ENCODE data around the gene DCAF17.
"Not testable (repeated sequence)": the region's sequence is repeated elsewhere in the genome, so short reads cannot be mapped to it uniquely, and the experiment has no call there.

The DCAF17 gene

GRCh38 chr2:171411791-171412483 lies 22.1 kb upstream of the DCAF17 start:
- no peak for DNase-seq

GRCh38 chr2:171412571-171413175 lies 21.4 kb upstream of the DCAF17 start:
- no peak for DNase-seq

GRCh38 chr2:171414645-171415044 lies 19.4 kb upstream of the DCAF17 start:
- not testable (repeated sequence) for DNase-seq

- DNase-seq: peak; percentile 61
These were observed 17.8 kb upstream of the DCAF17 start for GRCh38 chr2:171416009-171416926.

- no peak for DNase-seq
These were observed 14.7 kb upstream of the DCAF17 start for GRCh38 chr2:171419333-171419732.

GRCh38 chr2:171420728-171421563 lies 13.1 kb upstream of the DCAF17 start:
- DNase-seq: no peak

GRCh38 chr2:171422710-171423495 lies 11.1 kb upstream of the DCAF17 start:
- not testable (repeated sequence) for DNase-seq

- DNase-seq: no peak
These were observed 3.3 kb upstream of the DCAF17 start for GRCh38 chr2:171430516-171431410.

GRCh38 chr2:171431677-171432167 lies 2.3 kb upstream of the DCAF17 start:
- DNase-seq: no peak

GRCh38 chr2:171432206-171432968 lies 1.6 kb upstream of the DCAF17 start:
- peak; percentile 12 for DNase-seq

GRCh38 chr2:171432969-171433762 lies 860 bp upstream of the DCAF17 start:
- peak; percentile 86 for DNase-seq

GRCh38 chr2:171433763-171434012 lies 338 bp upstream of the DCAF17 start, which contains the start of gene METTL8:
Gene METTL8 (minus strand): TSS chr2:171433990. CDS start chr2:171392185, 41,805 bp downstream.
- no peak for DNase-seq

- no peak for DNase-seq
These were observed 2.3 kb downstream of the DCAF17 start for GRCh38 chr2:171436307-171436706.

- DNase-seq: no peak
These were observed 7.4 kb downstream of the DCAF17 start for GRCh38 chr2:171441470-171441869.

GRCh38 chr2:171447675-171448074 lies 13.6 kb downstream of the DCAF17 start:
- no peak for DNase-seq

- DNase-seq: no peak
These were observed 17.0 kb downstream of the DCAF17 start for GRCh38 chr2:171451074-171451473.

GRCh38 chr2:171452773-171453172 lies 18.7 kb downstream of the DCAF17 start:
- no peak for DNase-seq

- no peak for DNase-seq
These were observed 25.5 kb downstream of the DCAF17 start for GRCh38 chr2:171459498-171459897.

- DNase-seq: no peak
These were observed 26.5 kb downstream of the DCAF17 start for GRCh38 chr2:171460537-171460936.

Data from KG1 (cell line).